AG04449 (cell line): Measurements from ENCODE around the gene C3orf22.

Source experiments
- CTCF ChIA-PET: fragments of 350-600 bp; formaldehyde crosslinking; extraction: SDS; loops from one replicate; lab custom pipeline; 2021; ENCODE audit warnings: antibody characterized with exemption; lab: Yijun Ruan, JAX
- POLR2A ChIA-PET: fragments of 400-600, 350-600 bp; formaldehyde crosslinking; extraction: SDS; loops from one replicate; lab custom pipeline; 2020; ENCODE audit warnings: antibody characterized with exemption, inconsistent platforms; lab: Yijun Ruan, JAX
- DNase-seq: peaks from one replicate; pipeline ENCODE4 v3.0.0-alpha.2; 2010; ENCODE audit warnings: low read depth, low spot score
- H3K4me3 ChIP-seq: 2 replicates; pipeline ENCODE4 v1.5.1; 2011; ENCODE audit warnings: low read depth, mild to moderate bottlenecking, control low read depth, low read length
- TF ChIP-seq, protein P1 (sequence below): IDR thresholded peaks from one replicate; pipeline ENCODE4 v1.5.1; 2011; ENCODE audit warnings: mild to moderate bottlenecking, moderate library complexity, low read length, control low read depth, inconsistent platforms; ENCODE audit not compliant: insufficient read depth; ENCODE audit errors: missing control alignments

Gene C3orf22

DNA sequence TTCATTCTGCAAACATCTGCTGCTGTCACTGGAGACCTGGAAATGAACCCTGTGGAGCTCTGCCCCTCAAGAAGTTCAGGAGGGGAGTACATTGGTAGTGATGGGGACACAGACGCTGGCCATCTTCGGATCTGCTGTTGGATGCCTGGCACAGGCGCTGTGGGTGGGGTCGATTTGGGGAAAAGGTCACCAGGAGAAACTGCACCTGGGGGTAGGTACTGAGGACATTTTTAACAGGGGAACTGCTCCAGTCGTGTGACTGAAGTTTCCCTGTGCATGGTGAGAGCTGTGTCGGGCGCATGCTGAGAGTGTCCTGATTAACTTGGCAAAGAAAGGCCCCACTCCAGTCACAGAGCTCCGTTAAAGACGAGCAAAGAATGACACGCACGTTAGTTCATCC, 44.6 kb downstream of the C3orf22 start:
- no peak for DNase-seq
- no peak overlapping the region for H3K4me3 ChIP-seq
- TF ChIP-seq, protein P1, sequence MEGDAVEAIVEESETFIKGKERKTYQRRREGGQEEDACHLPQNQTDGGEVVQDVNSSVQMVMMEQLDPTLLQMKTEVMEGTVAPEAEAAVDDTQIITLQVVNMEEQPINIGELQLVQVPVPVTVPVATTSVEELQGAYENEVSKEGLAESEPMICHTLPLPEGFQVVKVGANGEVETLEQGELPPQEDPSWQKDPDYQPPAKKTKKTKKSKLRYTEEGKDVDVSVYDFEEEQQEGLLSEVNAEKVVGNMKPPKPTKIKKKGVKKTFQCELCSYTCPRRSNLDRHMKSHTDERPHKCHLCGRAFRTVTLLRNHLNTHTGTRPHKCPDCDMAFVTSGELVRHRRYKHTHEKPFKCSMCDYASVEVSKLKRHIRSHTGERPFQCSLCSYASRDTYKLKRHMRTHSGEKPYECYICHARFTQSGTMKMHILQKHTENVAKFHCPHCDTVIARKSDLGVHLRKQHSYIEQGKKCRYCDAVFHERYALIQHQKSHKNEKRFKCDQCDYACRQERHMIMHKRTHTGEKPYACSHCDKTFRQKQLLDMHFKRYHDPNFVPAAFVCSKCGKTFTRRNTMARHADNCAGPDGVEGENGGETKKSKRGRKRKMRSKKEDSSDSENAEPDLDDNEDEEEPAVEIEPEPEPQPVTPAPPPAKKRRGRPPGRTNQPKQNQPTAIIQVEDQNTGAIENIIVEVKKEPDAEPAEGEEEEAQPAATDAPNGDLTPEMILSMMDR = no peak
- CTCF ChIA-PET = interaction anchor here (0.8 to 6.1 kb wide), 2 partner anchors 7 to 24 kb away, joined by 3 to 68 read pairs; partner anchors contain the start of gene CHST13
- POLR2A ChIA-PET = no interaction called here

DNA sequence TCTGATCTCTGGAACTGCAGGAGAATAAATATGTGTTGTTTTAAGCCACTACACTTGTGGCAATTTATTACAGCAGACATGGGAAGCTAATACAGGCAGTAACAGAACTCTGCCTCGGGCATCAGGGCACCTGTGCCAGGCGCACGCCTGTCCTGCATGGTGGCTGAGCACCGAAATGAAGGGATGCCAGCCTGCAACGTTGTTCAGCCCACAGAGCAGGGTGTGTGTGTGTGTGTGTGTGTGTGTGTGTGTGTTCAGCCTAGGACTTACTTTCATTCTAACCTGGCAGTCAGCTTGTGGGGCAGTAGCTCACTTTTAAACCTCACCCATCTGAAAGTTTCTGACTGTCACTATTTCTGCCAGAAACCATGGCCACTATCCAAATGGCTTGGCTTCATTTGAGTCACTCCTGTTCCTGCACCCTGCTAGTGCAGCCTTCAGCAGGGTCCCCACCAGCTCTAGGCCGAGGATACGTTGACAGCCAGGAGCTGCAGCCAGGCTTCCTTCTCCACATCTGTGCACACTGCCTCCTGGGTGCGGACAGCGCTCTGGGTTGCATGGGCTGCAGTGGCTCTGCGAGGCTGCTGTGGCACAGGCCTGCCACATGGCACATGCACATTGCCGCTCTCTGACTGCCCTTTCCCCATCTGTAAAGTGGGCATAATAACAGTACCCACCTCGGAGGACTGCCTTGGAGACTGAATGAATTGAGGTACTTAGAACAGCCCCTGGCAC, 45.6 kb downstream of the C3orf22 start:
- TF ChIP-seq, protein P1 = no peak
- no peak overlapping the region for H3K4me3 ChIP-seq
- POLR2A ChIA-PET = no interaction called here
- DNase-seq = no peak
- CTCF ChIA-PET = interaction anchor here (0.8 to 6.1 kb wide), 2 partner anchors 8 to 23 kb away, joined by 3 to 68 read pairs; partner anchors contain the start of gene CHST13

DNA sequence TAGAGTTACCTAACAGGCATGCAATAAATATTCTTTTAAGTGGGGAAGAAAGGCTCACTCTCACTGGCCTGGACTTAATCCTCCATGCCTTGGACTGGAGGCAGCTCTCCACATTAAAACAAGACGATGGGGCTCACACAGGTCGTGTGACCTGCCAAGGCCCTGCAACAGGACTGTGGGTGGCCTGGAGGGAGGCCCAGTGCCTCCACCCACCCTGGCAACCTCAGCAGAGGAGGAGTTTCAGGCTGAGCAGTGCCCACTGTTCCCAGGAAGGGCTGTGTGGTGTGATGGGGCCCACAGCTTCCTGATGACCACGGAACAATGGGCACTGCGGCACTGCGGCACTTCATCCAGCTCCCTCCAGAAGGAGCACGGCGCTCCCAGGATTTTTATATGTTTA, 46.7 kb downstream of the C3orf22 start:
- CTCF ChIA-PET = interaction anchor here (6.1 kb wide), 1 partner anchor 9 kb away, joined by 68 read pairs; the partner anchor contains the start of gene CHST13
- POLR2A ChIA-PET = no interaction called here
- no peak overlapping the region for H3K4me3 ChIP-seq
- DNase-seq = no peak
- TF ChIP-seq, protein P1 = no peak

DNA sequence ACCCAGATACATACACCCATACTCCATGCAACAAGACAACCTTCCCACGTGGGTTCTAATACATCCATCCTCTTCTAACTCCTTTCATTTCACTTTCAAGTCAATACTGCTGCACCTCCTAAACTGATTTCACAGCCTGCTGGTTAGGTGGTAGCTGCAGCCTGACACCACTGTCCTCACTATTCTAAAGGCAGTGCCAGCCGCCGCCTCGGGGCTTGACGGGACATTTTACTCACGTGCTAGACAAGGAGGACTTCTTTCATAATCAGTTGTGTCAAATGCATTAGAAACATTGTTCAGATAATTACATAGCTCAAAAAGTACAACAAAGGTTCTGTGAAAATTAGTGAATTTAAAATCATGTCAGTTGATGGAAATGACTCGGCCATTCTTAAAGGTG, 47.4 kb downstream of the C3orf22 start:
- POLR2A ChIA-PET = no interaction called here

DNA sequence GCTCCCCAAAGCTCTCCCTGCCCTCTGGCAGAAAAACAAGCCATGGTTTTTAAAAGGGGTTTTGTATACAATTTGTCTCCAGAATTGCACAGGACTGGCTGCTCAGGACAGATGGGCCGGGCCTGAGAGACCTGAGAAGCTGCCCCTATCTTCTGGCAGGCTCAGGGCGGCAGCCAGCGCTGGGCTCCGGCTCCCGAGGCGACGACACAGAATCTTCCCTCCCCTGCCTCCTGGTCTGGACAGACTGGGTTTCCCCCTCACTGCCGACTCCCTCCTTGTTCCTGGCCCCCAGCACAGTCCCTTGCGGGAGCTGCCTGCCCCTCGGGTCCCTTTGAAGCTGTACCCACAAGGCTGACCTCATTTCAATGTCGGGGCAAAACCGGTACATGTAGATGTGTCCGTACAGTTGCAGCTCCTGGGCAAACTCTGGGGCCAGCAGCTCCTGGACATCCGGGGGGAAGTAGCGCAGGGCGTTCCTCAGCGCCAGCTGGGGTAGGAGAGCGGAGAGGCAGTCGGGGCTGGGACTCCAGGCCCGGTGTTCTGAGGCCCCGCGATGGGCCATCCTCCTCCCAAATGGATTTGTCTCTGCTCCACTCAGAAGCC, 48.3 kb downstream of the C3orf22 start:
- POLR2A ChIA-PET = no interaction called here
- TF ChIP-seq, protein P1 = no peak
- CTCF ChIA-PET = interaction anchor here (6.1 kb wide), 1 partner anchor 11 kb away, joined by 68 read pairs; the partner anchor contains the start of gene CHST13
- no peak for DNase-seq
- H3K4me3 ChIP-seq = no peak overlapping the region

More for the DNA sequence above, 47.4 kb downstream of the C3orf22 start:
- no peak for DNase-seq
- CTCF ChIA-PET = interaction anchor here (6.1 kb wide), 1 partner anchor 10 kb away, joined by 68 read pairs; the partner anchor contains the start of gene CHST13
- no peak overlapping the region for H3K4me3 ChIP-seq
- TF ChIP-seq, protein P1 = no peak
